Activated CD4-positive, alpha-beta T cell treated with anti-CD3 and anti-CD28 coated beads, Interleukin-2, amount 50 U/mL, for 4 hours (primary cell): ENCODE measurements around the gene DTHD1.

Source experiments
- DNase-seq, 2 experiments: peaks; one replicate each; pipeline ENCODE4 v3.0.0-alpha.2; 2020

DTHD1 gene

GRCh38 chr4:36351082-36351666 is 69.8 kb downstream of the DTHD1 start:
- DNase-seq, result peak; percentile 73 to 75

- DNase-seq, result no peak
Observed at GRCh38 chr4:36353998-36354397, 72.6 kb downstream of the DTHD1 start.

GRCh38 chr4:36358173-36358572 is 76.8 kb downstream of the DTHD1 start:
- no peak for DNase-seq

DNA sequence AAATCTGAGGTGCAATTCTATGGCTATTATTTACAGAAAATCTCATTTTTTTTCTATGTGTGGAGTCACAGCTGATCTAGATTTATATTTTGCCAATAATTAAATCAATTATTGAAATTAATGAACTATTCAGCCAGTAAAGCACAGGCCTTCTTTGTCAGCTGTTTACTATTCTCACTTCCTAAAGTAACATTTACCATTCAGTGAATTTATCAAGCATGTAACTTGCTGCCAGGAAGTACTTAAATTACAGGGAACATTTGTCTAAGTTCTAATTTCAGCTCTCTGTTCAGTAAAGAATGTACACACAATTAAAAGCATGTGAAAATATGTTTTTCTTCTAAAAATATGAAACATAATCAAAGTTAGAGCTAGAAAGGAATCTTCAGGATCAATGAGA is 79.3 kb downstream of the DTHD1 start:
- DNase-seq, result no peak

GRCh38 chr4:36363024-36363423 is 81.6 kb downstream of the DTHD1 start:
- DNase-seq, result no peak

DNA sequence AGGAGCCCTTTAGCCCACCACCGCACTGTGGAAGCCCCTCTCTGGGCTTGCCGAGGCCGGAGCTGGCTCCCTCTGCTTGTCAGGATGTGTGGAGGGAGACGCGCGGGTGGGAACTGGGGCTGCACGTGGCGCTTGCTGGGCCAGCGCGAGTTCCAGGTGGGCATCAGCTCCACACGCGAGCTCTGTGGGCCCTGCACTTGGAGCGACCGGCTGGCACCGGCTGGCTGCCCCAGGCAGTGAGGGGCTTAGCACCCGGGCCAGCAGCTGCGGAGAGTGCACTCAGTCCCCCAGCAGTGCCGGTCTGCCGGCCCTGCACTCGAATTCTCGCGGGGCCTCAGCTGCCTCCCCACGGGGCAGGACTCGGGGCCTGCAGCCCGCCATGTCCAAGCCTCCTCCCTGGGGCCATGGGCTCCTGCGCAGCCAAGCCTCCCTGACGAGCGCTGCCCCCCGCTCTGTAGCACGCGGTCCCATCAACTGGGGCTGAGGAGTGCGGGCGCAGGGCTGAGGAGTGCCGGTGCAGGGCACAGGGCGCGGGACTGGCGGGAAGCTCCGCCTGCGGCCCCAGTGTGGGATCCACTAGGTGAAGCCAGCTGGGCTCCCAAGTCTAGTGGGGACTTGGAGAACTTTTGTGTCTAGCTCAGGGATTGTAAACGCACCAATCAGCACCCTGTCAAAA is 93.6 kb downstream of the DTHD1 start:
- DNase-seq, result no peak

DNA sequence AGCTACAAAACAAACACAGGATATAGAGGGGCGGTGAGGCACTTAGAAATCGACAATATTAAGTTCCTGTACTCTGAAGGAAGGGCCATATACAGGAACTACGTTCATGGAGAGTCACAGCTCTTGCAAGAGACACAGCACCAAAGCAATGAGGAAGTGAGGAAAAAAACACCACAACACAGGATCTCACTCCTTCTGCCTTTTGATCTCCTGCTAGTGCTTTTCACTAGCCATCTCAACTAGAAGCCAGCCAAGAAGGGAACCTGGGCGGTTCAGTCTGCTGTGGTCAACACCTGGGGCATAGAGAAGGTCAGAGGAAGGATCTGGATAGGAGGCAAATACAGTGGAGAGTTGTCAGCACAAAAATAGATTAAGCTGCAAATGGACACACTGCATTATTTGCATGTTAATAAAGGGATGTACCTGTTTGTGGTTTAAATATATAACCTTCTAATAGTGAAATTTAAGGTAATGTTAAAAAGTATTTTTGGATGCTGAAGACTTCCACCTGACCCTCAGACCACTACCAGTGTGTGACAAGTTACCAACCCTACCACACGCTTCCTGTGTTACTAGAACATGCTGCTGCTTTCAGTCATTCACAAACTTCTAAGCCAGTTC is 104.6 kb downstream of the DTHD1 start:
- no peak for DNase-seq

GRCh38 chr4:36386691-36387090 is 105.3 kb downstream of the DTHD1 start:
- DNase-seq, result no peak

DNA sequence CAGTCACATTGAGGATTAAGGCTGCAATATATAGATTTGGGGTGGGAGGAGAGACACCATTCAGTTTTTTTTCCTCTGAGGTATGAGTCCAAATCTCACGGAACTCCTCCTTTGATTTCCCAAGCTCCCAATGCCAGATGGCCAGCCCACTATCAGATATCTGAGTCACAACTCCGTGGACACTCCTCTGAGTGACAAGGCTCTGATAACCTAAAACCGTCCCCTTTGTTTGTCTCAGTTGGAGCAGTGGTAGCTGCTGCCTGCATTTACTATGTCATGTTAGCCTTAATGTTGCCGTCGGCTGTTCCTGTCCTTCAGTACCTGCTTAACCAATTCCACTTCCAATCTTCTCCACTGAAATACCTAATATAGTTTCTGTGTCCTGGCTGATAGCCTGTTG is 107.3 kb downstream of the DTHD1 start:
- no peak for DNase-seq

GRCh38 chr4:36391411-36391810 is 110.0 kb downstream of the DTHD1 start:
- no peak for DNase-seq

DNA sequence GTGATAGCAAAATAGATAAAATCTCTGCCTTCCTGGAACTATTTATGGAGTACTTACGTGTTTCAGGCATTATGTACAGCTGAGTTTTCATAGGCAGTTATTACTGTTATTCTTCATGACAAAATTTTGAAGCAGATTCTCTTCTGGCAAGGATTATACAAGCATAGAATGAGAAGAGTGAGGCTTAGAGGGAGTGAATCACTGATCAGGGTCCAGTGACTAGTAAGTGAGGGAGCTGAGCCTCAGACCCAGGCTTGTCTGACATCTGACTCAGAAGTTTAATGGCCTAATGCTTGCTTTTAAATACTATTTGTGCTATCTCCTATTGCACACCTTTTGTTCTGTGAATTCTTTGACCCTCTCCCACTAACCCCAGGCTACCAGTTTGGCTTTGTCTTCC is 110.6 kb downstream of the DTHD1 start:
- DNase-seq, result no peak

DNA sequence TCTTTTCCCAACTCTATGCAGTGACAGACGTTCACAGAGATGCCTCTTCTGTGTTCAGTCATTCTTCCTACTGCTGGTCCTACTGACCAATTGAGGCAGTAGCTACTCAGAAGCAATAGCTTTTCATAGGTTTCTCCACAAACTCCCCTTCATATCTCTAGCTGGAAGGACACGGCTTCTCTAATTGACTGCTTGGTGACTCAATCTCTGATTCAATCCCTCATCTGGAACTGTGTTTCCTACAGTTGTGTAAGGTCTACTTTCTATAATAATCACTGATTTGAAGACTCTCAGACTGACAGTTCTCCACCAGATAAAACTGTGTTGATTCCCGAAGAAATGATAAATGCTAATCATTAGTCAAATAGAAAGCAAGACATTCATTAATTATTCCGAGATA is 111.5 kb downstream of the DTHD1 start:
- no peak for DNase-seq
